K562 (cell line): Measurements from ENCODE around the gene NAV2. TPM values are rescaled to one million over a fixed set of nuclear protein-coding genes. Genes with fewer than 3 reads are reported as not detected.

Experiments used
- DLX4 ChIP-seq: fragments of 250-450 bp; sonication (Bioruptor Pico); IDR thresholded peaks from 2 replicates; pipeline ENCODE4 v1.6.1; 2021; ENCODE audit warnings: mild to moderate bottlenecking
- HSF4 ChIP-seq: fragments of 250-450 bp; sonication (Bioruptor Pico); IDR thresholded peaks from 2 replicates; pipeline ENCODE4 v2.1.2; 2022; ENCODE audit warnings: mild to moderate bottlenecking, moderate library complexity, borderline replicate concordance
- KLF6 ChIP-seq: fragments of 250-450 bp; sonication (Bioruptor Pico); IDR thresholded peaks from 2 replicates; pipeline ENCODE4 v1.4.0; 2020; ENCODE audit warnings: mild to moderate bottlenecking, moderate library complexity, borderline replicate concordance
- NKRF ChIP-seq: fragments of 450-650 bp; IDR thresholded peaks from 2 replicates; pipeline ENCODE4 v1.6.1; 2016; ENCODE audit warnings: borderline replicate concordance
- PATZ1 ChIP-seq: fragments of 250-450 bp; sonication (Bioruptor Pico); IDR thresholded peaks from 2 replicates; pipeline ENCODE4 v1.5.0; 2020; ENCODE audit warnings: mild to moderate bottlenecking, borderline replicate concordance
- POU5F1 ChIP-seq: fragments of 150-350 bp; IDR thresholded peaks from 2 replicates; pipeline ENCODE4 v1.6.1; 2014; ENCODE audit warnings: borderline replicate concordance, low read length, low read depth, mild to moderate bottlenecking; ENCODE audit not compliant: partially characterized antibody
- SMC3 ChIP-seq: conservative IDR thresholded peaks from 2 replicates; pipeline ENCODE4 v1.6.1; 2011; ENCODE audit warnings: low read depth, low read length, improper control_type of control experiment; ENCODE audit not compliant: insufficient read depth
- TBP ChIP-seq: optimal IDR thresholded peaks from 2 replicates; pipeline ENCODE3; 2011; ENCODE audit warnings: low read depth, low read length, improper control_type of control experiment
- ZNF76 ChIP-seq: fragments of 250-450 bp; sonication (Bioruptor Pico); IDR thresholded peaks from 2 replicates; pipeline ENCODE4 v1.4.0; 2020; ENCODE audit warnings: mild to moderate bottlenecking, moderate library complexity, borderline replicate concordance
- ZNF830 ChIP-seq: fragments of 250-450 bp; sonication (Bioruptor Pico); IDR thresholded peaks from 2 replicates; pipeline ENCODE4 v1.5.0; 2021; ENCODE audit warnings: mild to moderate bottlenecking
- polyA plus RNA-seq, 8 experiments: library from polyadenylated mRNA; depleted of rRNA in 4 of 8; stranded (reverse) in 5 of 8; unstranded in 3 of 8; fragments of >200 nt; fragmentation: Nextera tagmentation in 2 of 8; fragmentation: Illumina TruSeq in 1 of 8; extraction: Ambion mirVana in 2 of 8; extraction: Trizol in 1 of 8; gene quantifications; 2 replicates each; pipeline versions ENCODE4 v1.2.1 to v1.2.3, GENCODE V29; 2011 to 2014; ENCODE audit warnings: inconsistent platforms in 1 of 8, missing spikeins in 1 of 8
- total RNA-seq, 7 experiments: library from RNA; depleted of rRNA in 6 of 7; stranded (reverse); fragments of >200 nt in 6 of 7; fragmentation: Illumina TruSeq in 2 of 7; extraction: Trizol in 2 of 7; gene quantifications; 2 replicates each; pipeline versions ENCODE4 v1.2.1 to v1.2.3, GENCODE V29; 2011 to 2021; ENCODE audit warnings: low replicate concordance in 1 of 7

NAV2 gene
- total and polyA plus RNA-seq, 9 of the 15 experiments (the other 6 are each of a cell fraction or from before 2014, with no cell fraction given): 0.03 to 0.35 (median 0.05) TPM

GRCh38 chr11:20093775-20094174 is 381.1 kb downstream of the NAV2 start (continued):
- TF ChIP-seq PATZ1 (CRISPR knock-in tag) (no peak), ZNF830 (CRISPR knock-in tag) (no peak), HSF4 (CRISPR knock-in tag) (no peak), POU5F1 (no peak), TBP (no peak), DLX4 (CRISPR knock-in tag) (no peak), KLF6 (no peak), SMC3 (no peak), ZNF76 (CRISPR knock-in tag) (no peak), NKRF (no peak)
